HG02678 (cell line): ENCODE data around the gene EPN2.

Experiments
- ATAC-seq: cut with Tn5 transposase; IDR thresholded peaks from one replicate; pipeline ENCODE4 v1.9.1; 2021; ENCODE audit warnings: mild to moderate bottlenecking, moderate library complexity; ENCODE audit not compliant: unreplicated experiment

The EPN2 gene

DNA sequence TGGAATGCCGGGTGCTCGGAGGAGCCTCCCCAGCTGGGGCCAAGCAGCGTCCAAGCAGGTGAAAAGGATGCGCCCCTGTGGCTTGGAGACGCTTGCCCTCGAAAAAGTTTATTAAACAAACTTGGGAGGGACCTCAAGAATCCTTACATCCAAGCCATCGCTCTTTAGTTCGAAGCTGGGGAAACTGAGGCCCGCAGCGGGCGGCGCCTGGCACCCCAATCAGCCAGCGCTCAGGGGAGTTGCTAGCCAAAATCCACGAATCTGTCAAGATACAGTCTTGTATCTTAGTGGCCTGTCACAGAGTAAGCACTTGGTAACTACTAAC lies 125.9 kb downstream of the EPN2 start:
- no peak for ATAC-seq

DNA sequence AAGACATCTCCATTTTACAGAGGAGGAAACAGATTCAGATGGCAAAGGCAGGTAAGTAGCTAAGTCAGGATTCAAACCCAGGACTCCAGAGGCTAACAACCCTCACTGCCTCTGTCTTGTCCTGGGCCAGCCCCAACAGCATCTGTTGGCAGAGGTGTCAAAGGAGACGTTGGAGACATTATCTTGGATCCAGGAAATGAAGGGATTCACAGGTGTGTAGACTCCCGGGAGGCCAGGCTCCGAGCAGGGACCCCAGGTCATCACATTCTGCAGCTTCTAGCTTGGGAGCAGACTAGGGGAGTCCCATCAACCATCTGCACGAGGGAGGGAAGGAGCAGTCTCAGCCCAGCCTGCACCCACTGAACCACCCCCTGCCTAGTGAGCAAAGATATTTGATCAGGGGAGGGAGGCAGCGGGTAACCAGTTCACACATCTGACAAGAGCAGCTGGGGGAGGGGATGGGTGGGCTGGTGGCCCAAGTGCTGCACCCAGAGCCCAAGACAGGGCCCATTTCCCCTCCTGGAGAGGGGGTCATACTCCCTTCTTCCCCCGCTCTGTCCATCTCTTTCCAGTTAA lies 126.4 kb downstream of the EPN2 start:
- no peak for ATAC-seq

DNA sequence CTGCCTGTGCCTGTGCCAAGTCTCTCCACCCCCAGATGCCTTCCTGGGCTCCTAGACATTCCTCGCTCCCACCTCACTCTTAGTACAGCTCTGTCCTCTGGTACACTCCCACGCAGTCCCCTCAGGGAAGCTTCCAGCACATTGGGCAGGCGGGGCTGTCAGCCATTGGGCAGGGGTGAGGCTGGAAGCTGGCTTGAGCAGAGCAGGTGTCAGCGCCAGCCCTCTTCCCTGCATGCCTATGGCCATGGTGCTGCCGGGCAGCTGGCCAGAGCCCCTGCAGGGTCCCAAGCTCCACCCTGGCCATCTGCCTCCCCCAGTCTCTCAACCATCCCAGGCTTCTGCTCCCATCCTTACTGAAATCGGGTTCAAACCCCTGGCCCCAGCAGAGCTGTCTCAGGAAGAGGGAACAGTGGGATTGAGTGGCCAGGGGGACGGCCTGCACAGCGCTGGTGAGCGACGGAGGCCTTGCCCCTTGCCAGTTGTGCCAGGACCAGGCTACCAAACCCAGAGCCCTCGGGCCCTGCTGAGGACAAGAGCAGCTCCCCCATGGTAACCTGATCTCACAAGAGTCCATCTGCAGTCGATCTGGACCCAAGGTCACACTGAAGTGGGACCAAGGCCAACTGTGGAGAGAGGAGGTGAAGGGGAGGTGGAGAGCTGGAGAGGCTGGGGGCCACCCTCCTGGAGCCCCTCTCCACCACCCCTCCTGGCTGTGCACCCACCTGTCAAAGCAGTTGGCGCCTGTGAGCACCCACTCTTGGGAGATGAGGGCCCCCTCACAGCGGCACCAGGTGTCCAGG lies 127.7 kb downstream of the EPN2 start:
- no peak for ATAC-seq

DNA sequence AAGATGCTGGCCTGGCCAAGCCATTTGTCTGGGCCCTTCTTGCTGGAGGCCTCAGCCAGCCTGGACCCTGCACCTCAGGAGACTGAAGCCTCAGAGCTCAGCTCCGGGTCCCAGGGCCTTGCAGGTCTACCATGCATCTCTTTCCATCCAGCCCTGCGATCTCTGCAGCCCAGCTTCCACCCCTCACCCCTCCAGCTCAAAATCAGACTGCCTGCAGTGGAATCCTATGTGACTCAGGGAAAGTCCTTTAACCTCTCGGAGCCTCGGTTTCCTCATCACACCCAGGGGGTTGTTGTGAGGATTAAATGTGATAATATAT lies 128.3 kb downstream of the EPN2 start:
- no peak for ATAC-seq

DNA sequence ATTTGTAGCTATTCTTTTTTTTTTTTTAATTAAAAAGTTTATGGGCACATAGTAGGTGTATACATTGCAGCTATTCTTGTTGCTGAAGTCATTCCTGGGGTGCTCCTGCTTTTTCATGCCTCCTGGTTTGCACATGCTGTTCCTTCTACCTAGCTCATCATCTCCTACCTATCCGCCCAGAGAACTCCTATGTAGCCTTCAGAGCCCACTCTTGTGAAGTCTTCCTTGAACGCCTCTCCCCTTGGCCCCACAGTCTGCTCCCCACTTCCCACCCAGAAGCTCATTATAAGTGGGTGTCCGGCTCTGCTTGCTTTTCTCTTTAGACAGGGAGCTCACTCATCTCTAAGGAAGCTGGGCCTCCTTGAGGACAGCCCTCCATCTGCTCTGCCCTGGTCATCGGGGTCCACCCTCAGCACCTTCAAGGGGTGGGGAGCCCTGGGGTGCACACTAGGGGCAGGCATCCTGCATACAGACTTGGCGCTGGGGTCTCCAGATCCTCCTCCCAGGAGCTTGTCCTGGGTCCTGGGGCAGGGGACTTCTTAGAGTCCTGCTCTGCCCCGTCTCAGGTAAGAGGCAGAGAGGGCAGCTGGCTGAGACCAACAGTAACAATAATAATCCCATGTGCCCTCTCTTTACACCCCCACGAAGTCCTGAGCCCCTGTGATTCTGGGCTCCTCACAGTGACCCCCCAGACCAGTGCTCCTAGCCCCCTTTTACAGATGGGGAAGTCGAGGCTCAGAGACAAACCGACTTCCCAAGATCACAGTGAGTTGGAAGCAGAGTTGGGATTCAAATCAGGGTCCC lies 128.9 kb downstream of the EPN2 start:
- no peak for ATAC-seq

DNA sequence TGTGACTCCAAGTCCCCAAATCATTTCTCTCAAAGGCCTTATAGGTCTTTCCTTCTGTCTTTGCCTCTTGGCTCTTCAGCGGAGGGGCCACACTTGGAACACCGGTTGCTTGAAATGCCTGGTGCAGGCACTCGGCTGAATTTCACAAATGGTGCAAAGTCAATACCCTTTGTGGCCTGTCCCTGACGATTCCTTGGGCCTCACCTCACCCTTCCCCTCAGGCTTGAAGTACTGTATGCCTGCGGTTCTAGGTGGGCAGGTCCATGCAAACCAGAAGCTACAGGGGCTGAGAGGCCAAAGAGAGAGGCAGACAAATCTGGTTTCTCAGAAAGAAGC lies 129.4 kb downstream of the EPN2 start:
- no peak for ATAC-seq

DNA sequence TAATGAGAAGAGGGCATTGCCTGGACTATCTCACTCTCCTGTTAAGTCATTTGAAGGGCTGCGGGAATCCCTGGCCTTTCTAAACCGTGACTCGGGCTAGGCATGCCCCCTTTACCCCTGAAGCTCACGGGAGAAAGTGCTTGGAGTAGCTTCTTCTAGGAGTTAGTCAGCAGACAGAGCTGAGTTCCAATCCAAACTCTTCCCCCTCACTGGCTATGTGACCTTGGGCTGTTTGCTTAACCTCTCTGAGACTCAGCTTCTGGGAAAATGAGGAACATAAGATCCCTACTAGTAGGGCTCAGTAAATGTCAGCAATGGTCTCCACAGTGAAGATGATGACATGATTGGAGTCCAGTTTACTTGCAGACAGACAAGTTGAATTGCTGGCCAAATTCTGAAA lies 131.1 kb downstream of the EPN2 start:
- ATAC-seq = no peak

DNA sequence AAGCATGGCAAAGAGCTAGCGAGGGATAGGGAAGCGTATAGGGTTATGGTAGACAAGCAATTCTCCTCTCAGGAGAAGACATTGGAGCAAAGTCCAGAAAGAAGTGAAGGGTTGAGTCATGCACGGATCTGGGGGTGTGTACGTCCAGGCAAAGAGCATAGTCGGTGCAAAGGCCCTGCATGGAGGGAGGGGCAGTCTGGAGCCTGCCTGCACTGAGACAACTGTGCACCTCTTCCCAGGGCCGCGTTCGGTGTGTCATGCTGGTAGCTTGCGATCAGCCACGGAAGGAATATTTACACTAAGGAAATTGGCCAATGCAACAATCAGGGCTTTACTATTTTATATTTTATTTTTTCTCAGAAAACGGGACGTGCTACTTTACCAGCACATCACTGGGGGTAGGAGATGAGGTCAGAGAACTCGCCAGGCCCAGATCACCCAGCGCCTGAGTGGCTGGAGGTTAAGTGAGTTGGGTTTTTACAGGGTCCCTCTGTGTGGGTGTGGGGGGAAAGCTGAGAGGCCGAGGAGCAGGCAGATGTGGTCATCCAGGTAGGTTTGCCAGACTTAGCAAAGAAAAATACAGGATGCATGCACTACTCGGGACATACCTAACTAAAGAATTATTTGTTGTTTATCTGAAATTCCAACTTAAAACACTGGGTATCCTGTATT lies 132.1 kb downstream of the EPN2 start:
- no peak for ATAC-seq

DNA sequence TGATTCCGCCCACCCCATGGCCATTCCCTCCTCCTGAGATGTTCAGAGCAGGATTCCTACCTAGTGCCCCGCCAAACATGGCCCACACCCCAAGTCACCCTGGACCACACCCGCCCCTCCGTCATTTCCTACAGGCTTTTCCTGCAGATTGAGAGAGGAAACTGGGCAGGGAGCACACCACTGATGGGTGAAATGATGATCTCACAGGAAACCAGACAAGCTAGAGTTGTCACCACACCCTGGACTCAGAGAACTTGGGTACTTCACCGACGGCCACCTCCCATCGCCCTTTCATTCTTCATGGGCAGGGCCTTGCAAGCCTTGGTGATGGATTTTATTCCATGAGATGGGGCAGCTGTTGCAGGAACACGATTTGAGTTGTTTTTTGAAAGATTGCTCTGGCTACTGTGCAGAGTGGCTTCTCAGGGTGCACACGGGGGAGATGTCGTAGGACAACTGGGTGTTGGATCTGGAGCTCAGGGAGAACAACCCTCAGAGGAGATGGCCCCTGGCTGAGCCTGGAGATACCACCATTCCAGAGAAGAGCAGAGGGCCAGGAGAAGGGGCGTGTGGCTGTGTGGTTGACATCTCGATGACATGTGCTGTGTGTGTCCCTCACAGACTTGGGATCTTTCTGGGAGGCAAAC lies 132.8 kb downstream of the EPN2 start:
- ATAC-seq = no peak

DNA sequence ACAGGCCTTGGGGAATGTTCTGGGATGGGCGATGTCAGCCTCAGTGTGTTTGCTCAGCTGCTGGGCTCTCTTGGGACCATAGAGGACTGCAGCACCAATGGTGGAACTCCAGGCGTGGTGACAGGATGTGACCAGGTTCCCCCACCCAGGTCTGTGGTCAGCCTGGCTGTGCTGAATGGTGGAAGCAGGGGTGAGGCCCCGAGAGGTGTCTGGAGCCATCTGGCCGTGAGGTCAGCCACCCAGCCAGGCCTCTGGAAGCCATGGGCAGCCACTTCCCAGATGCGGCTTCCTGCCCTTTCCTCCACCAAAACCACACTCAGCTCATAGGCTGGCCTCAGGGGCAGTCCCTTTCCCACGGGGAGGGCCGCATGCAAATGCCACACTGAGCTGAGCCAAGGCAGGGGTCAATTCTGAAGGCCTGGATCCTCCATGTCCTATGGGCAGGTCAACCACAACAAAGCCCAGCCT lies 133.4 kb downstream of the EPN2 start:
- peak; percentile 57 for ATAC-seq

DNA sequence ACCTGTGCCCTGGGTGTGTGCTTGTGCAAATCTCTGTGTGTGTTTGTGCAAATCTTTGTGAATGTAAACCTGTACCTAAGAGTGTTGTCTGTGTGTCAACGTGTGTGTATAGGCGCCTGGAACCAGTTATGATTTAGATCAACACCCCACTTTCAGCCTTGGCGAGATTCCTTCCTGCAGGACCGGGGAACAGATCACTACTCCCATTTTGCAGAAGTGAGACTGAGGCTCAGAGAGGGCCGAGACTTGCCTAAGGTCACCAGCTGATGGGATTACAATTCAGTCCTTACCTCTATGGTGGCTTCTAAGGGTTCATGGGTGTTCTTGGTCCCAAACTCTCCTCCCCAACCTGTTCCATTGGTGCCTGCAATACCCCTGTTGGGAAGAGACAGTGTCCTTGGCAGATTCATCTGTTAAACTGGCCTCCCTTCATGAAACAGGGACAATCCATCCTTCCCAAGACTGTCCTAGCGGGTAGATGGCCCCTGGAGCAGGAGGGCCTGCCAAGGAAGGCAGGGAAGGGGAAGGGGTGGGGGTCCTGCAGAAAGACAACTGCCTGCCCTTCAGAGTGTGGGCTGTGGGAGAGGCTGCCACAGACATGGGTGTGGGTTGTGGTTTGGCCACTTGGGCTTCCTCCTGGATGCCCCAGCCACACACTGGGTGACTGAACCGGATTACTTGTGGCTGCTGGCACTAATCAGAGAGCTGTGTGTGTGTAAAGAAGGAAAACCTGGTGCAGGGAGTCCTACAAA lies 134.3 kb downstream of the EPN2 start:
- ATAC-seq = no peak

DNA sequence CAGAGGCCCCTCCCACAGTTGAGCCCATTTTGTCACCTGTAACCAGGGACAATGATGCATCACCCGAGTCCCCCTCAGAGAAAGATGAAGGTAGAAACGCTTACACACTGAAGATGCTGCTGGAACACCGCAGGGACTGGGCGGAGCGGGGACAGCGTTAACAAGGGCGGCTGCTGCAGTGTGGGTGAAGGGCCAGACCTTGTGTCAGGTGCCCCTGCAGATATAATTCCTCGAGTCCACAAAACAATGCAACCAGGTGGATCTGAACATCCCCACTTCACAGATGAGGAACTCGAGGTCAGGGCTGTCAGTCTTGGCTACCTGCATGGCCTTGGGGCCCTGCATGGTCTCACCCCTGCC lies 134.8 kb downstream of the EPN2 start:
- no peak for ATAC-seq

DNA sequence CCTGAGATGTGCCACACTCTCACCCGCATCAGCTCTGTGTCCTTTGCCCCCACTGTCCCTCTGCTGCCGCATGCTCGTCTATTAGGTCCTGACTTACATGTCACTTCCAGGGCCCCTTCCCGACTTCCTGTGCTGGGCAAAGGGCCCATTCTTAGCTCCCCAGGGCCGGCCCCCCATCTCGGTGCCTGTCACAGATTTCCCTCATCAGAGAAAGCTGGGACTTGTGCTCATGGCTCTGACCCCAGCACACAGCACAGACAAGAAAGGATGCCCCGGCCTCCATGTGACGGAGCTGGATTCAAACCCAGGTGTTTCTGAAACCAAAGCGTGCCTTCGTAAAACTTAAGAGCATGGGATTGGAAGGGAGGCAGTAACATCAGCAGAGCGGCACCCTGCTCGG lies 135.3 kb downstream of the EPN2 start:
- no peak for ATAC-seq

DNA sequence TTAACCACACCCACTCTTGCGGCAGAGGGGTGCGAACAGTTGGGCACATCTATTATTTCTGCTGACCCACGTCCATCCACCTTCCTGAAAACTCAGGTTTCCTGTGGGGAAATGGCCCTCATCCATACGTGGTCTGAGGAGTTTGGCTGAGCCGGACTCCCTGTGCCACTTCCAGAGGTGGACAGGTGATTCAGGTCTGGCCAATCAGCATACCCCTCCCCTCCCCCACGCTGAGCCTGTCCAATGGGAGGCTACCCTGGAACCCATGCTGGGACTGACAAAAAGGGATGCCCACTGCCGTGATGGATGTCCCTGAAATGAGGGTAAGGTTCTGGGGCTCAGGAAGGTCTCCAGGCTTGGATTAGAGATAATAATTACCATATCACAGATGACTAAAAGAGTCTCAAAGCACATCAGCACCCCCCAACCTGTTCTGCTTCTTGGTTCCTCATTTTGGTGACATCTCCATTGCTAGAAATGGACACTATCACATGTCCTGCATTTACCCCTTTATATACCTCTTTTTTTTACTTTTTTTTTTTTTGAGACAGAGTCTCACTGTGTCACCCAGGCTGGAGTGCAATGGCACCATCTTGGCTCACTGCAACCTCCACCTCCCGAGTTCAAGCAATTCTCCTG lies 135.8 kb downstream of the EPN2 start:
- no peak for ATAC-seq

DNA sequence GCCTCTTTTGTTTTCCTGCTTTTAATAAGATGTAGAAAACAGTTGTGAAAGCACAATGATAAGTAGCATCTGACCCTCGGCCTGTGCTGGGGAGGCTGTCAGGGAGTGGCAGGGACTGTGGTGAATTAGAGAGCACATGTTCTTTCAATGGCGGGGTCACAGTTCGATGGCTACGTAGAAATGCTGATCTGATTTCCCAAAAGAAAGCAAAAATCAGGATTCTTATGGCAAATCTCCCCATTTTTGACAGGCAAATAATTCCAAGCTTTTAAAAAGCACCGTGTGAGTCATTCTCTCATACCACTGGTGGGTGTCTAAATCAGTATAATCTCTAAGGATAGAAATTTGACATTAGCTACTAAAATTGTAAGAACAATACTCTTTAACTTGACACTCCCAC lies 137.0 kb downstream of the EPN2 start:
- no peak for ATAC-seq

DNA sequence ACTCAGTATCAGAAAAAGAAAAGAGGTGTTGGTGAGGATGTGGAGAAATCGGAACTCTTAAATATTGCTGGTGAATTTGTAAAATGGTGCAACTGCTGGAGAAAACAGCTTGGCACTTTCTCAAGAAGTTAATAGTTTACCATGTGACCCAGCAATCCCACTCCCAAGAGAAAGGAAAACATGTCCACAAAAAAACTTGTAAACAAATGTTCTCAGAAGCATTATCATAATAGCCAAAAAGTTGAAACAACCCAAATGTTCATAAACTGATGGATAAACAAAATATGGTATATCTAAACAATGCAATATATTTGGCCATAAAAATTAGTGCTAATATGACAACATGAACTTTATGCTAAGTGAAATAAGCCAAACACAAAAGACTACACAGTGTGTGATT lies 138.6 kb downstream of the EPN2 start:
- no peak for ATAC-seq

DNA sequence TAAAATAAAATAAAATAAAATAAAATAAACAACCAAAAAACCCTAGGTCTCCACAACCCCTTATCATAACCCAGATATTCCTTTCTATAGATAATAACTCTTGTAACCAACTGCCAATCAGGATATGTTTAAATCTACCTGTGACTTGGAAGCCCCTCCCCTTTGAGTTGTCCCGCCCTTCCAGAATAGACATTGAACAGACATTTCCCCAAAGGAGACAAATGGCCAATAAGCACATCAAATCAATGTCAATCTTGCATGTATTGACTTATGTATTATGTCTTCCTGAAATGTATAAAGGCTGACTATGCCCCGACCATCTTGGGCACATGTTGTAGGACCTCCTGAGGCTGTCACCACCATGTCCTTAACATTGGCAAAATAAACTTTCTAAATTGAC lies 139.6 kb downstream of the EPN2 start:
- no peak for ATAC-seq

DNA sequence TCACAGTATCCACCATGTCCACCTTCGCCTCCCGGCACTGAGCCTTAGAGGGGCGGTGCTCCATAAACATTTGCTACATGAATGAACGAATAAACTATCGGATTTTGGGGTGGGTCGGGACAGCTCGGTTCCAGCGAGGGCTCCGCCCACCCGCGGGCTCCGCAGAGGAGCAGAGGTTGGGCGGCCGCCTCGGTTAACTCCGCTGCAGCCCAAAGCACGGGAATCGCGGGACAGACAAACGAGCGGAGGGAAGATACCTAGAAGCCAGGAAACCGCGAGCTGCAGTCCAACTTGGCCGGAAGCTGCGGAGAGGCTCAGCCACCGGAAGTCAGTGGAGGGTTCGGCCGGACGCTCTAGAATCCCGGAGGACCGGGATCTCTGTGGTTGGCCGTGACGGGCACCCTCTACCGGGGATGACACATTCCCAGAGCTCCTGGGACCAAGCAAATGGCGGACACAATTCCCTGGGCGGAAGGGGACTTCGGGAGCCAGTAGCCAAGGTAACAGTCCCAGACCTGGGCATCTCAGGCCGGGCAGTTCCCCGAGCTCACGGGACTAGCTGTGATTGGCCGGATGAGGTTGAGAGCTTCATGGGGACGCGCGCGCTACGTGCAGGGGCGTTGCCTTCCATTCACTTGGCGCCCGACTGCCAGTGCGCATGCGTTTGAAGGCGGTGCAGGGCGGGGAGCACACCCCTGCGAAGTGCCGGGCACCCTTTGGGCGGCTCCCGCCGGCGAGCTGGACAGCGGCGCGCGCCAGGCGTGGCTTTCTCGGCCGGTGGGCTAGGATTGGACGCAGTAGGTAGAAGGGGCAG lies 140.6 kb downstream of the EPN2 start:
- peak; percentile 93 for ATAC-seq
